ENCODE results near the gene CPLANE2. TPM values are rescaled to one million over a fixed set of nuclear protein-coding genes. Genes with fewer than 3 reads are reported as not detected.

Gene CPLANE2
- total RNA-seq, 2 experiments from 2014 or later, result 5.1 to 6.1 TPM

DNA sequence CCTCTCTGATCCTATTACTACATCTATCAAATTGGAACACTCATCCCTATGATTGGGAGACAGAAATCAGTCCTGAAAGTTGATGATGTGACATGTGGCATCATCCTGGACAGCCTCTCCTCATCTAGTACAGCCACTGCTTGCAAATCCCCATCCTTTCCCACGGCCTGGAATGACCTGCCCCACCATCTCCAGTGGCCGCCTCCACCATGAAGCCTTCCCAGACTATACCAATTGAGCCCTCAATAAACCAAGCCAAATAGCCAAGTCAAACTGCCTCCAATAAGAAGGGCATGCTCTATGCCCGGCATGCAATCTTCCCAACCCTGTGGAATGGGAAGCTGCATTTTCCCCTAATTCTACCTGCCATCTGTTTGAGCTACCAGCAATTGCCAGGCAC is 24.0 kb downstream of the CPLANE2 start:
- Mint-ChIP-seq H3K27me3 (ENCODE audit: low read depth) (peaks cover 3% of the 10 kb centered on the region), H3K4me1 (ENCODE audit: low read depth) (peaks cover 19% of the 10 kb centered on the region), H3K4me3 (no peak overlapping the region), H3K27ac (no peak overlapping the region), H3K36me3 (ENCODE audit: low read depth) (no peaks in the 10 kb centered on the region), H3K9me3 (ENCODE audit: insufficient read depth) (no peaks in the 10 kb centered on the region)
- ChIA-PET POLR2A (no interaction called here), CTCF (no interaction called here)
- DNase-seq, result no peak
- ATAC-seq, result no peak

DNA sequence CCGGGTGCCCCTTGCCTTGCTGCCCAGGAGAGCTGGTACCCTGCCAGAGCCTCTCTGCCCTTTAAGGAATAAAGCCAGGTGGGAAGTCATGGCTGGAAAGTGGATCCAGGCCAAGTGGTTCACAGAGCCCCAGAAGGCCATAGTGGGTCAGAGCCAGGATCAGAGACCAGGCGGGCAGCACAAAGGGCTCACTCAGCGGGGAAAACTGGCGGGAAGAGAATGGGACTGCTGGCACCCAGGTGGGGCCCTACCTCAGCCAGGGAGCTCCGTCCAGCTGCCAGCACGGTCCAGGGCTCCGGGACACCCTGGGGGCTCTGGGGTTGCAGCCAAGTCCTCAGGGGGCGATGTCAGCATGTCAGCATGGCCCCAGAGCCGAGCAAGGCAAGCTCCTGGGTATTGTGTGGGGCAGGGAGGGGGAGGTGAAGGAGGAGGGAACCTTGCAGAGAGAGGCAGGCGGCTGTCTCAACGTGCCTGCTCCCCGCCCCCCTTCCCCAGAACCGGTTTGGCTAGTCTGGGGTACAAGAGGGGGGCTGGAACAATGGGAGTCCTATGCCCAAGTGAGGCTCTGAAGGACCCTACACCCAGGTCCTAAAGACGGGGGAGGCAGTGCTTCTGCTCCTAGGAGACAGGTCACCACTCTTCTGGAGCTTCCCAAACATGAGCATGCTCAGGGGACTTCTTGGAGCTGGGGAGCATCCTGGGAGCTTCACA is 24.6 kb downstream of the CPLANE2 start, which contains the start of gene ARHGEF19:
ARHGEF19 (minus strand) TSS at position 402 of the 711 bp plus-strand sequence. CDS start 3,598 bp downstream, outside the sequence.
- ChIA-PET POLR2A (no interaction called here), CTCF (no interaction called here)
- ATAC-seq (no peak), DNase-seq (no peak)
- no peak within 1 kb of the TSS for H3K4me3 Mint-ChIP-seq
- peaks cover 3% of the 10 kb centered on the region for H3K27me3 Mint-ChIP-seq (ENCODE audit: low read depth)
- H3K4me1 Mint-ChIP-seq (ENCODE audit: low read depth), result peaks cover 13% of the 10 kb centered on the region
- no peaks in the 10 kb centered on the region for H3K36me3 Mint-ChIP-seq (ENCODE audit: low read depth)
- H3K27ac Mint-ChIP-seq, result no peak within 1 kb of the TSS
- H3K9me3 Mint-ChIP-seq (ENCODE audit: insufficient read depth), result no peaks in the 10 kb centered on the region

DNA sequence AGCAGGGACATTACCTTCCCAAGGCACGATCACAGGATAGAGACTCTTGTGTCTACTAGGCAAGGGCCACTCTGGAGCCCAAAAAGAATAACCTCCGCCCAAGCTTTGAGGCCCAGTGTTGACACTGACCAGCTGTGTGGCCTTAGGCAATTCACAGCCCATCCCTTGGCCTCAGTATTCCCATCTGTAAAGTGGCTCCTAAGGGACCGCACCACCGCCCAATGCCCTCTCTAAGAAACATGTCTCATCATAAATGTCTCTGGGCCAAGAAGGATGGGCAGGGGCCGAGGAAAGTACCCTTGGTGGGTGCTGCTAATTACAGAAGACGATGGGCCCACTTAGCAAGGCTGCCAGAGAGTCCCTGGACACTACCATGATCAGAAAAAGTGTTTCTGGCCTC is 25.2 kb downstream of the CPLANE2 start:
- Mint-ChIP-seq H3K36me3 (ENCODE audit: low read depth) (no peaks in the 10 kb centered on the region), H3K4me1 (ENCODE audit: low read depth) (peaks cover 12% of the 10 kb centered on the region), H3K27ac (no peak overlapping the region), H3K27me3 (ENCODE audit: low read depth) (peaks cover 3% of the 10 kb centered on the region), H3K4me3 (no peak overlapping the region), H3K9me3 (ENCODE audit: insufficient read depth) (no peaks in the 10 kb centered on the region)
- ATAC-seq (no peak), DNase-seq (no peak)
- ChIA-PET POLR2A (interaction anchor here (0.6 to 0.7 kb wide), 2 partner anchors 22 to 213 kb away, joined by 3 to 4 read pairs; no protein-coding TSS in a partner anchor), CTCF (no interaction called here)

DNA sequence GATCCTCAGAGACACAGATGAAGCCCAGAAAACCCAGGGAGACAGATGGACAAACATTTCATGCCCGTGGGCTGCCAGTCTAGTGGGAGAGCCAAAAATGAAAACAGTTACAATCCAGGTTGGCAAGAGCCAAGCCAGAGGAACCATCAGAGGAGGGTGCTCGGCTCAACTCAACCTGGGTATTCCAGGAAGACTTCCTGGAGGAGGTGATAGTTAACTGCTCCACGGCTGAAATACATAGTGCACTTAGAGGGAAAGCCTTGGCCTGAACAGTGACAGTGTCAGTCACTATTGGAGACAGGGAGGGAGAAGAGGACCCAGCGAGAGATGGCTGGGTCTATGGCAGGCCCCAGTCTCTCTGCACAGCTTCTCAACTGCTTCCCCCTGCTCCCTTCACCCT is 26.4 kb downstream of the CPLANE2 start:
- ATAC-seq, result no peak
- H3K4me3 Mint-ChIP-seq, result no peak overlapping the region
- peaks cover 9% of the 10 kb centered on the region for H3K4me1 Mint-ChIP-seq (ENCODE audit: low read depth)
- CTCF ChIA-PET, result no interaction called here
- H3K36me3 Mint-ChIP-seq (ENCODE audit: low read depth), result no peaks in the 10 kb centered on the region
- POLR2A ChIA-PET, result no interaction called here
- H3K9me3 Mint-ChIP-seq (ENCODE audit: insufficient read depth), result no peaks in the 10 kb centered on the region
- H3K27ac Mint-ChIP-seq, result no peak overlapping the region
- DNase-seq, result no peak
- H3K27me3 Mint-ChIP-seq (ENCODE audit: low read depth), result peaks cover 3% of the 10 kb centered on the region

DNA sequence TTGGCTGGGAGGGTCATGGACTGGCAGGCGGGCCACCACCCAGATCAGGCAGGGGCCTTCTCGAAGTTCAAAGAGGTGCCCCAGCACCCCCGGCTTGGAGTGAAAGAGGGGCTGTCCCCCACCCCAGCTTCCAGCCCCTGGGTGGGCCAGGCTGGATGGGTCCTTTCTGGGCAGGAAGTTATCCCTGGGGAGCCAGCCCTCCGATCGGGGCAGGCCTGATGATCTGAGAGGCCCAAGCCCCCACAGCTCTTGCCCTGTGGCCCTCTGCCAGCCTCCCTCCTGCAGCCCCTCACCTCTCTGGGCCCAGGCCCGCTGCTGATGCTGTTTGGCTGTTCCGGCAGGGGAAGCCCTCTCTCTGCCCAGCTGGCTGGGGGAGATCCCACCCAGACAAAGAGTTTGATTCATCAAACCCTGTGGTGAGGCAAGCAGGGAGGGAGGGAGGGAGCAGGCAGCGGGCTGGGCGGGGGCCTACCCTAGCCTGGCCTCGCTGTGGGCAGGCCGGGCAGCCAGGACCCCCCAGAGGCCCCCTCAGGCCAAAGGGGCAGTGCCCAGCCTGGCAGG is 27.1 kb downstream of the CPLANE2 start:
- Mint-ChIP-seq H3K36me3 (ENCODE audit: low read depth) (no peaks in the 10 kb centered on the region), H3K27ac (no peak overlapping the region), H3K4me1 (ENCODE audit: low read depth) (peaks cover 9% of the 10 kb centered on the region), H3K27me3 (ENCODE audit: low read depth) (peaks cover 3% of the 10 kb centered on the region), H3K9me3 (ENCODE audit: insufficient read depth) (no peaks in the 10 kb centered on the region), H3K4me3 (no peak overlapping the region)
- POLR2A ChIA-PET, result no interaction called here
- DNase-seq, result no peak
- no peak for ATAC-seq
- CTCF ChIA-PET, result no interaction called here

DNA sequence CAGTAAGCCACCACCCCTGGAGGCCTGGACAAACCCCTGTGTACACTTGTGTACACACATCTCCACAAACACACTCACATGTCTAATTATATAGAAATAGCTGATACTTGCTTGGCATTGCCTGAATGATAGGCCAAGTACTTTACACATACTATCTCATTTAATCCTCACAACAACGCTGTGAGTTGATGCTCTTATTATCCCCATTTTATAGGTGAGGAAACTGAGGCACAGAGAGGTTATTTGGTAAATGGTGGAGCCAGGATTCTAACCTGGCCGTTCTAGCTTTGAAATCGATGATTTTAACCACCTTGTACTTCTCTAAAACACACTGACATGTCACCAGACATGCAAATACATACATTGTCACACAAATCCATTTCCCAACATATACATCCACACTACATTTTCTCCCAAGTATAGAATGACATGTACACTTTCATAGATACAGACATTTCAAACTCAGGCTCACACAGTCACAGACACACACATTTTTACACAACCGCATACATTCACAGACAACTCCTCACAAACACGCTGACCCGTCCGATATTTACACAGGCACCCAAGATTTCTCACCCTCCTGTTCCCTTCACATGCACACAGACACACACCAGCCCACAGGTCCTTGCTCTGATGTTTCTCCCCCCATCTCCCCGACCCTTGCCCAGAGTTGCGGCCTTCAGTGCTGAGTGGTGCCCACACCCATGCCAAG is 27.7 kb downstream of the CPLANE2 start:
- Mint-ChIP-seq H3K27me3 (ENCODE audit: low read depth) (peaks cover 3% of the 10 kb centered on the region), H3K4me1 (ENCODE audit: low read depth) (peaks cover 11% of the 10 kb centered on the region), H3K27ac (no peak overlapping the region), H3K4me3 (no peak overlapping the region), H3K9me3 (ENCODE audit: insufficient read depth) (no peaks in the 10 kb centered on the region), H3K36me3 (ENCODE audit: low read depth) (no peaks in the 10 kb centered on the region)
- no peak for DNase-seq
- ATAC-seq, result no peak
- POLR2A ChIA-PET, result interaction anchor here (3.5 kb wide), 1 partner anchor 8 kb away, joined by 30 read pairs; no protein-coding TSS in a partner anchor
- CTCF ChIA-PET, result no interaction called here

DNA sequence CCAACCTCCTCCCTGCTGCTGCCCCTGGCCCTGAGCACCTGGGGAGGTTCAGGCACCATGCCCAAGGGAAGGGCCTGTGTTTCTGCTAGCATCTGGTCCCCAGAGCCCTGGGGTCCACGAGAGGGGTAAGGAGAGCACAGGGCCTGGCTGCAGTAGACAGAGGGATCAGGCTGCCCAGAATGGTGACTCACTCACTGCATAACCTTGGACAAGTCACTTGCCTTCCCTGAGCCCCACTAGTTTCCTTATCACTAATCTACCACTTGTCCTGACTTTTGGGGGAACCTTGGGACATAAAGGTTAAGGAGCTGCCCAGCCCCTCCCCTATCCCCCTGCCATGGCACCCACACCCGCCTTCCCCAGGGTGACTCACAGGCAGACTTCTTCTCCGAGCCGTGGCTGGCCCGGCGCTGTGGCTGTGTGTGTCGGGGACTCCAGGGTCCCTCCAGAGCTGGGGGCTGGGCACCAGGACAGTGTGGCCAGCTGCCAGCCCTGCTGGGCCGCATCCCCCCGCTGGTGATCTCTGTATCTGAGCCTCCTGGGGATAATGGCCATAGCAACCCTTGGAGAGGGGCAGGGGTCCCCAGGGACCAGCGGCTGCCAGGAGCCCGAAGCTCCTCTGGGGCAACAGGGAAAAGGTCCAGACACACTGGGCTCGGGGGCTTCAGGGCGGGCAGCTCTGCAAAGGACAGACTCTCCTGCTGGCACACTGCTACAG is 28.6 kb downstream of the CPLANE2 start:
- POLR2A ChIA-PET, result interaction anchor here (3.5 kb wide), 1 partner anchor 9 kb away, joined by 30 read pairs; no protein-coding TSS in a partner anchor
- Mint-ChIP-seq H3K27me3 (ENCODE audit: low read depth) (peaks cover 3% of the 10 kb centered on the region), H3K27ac (no peak overlapping the region), H3K36me3 (ENCODE audit: low read depth) (no peaks in the 10 kb centered on the region), H3K4me3 (peak overlapping the region; percentile 20), H3K9me3 (ENCODE audit: insufficient read depth) (no peaks in the 10 kb centered on the region), H3K4me1 (ENCODE audit: low read depth) (peaks cover 11% of the 10 kb centered on the region)
- CTCF ChIA-PET, result no interaction called here
- ATAC-seq, result no peak
- DNase-seq, result no peak

DNA sequence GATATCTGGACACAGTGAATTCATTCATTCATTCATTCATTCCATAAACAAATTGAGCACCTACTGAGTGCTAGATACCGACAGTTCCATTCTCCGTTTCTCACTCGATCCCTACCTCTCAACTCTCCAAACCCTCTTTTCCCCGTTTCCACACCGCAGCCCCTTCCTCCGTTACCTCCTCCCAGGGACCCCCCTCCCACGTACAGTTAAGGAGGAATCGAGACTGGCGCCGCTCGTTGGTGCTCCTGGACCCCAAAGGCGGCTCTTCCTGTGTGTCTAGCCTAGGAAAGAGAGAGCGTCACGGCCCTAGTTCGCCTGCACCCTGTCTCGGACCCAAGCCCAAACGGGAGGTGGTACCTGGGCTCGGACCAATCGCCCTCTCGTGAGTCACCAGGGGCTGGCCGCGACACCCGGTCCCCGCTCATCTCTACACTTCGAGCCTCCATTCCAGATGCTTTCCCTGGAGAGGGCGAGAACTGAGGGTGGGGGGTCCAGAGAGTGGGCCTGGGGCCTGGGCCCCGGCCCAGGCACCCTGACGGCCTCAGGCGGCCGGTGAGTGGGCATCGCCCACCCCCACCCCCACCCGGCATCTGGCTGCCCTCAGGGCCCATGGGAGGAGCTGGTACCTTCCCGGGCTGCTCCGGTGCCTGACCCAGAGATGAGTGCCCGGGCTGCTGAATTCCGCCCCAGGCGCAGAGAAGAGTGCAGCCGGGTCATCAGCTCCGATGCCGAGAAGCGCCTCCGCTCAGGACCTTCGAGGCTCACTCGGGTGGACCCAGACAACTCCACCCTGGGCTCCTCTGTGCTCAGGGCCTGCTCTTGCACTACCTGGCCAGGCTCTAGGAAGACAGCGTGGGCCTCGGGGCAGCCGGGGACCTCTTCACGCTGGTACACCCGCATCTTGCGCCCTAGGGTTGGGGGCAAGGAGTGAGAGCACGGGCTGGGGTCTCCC is 29.4 kb downstream of the CPLANE2 start:
- Mint-ChIP-seq H3K27me3 (ENCODE audit: low read depth) (peaks cover 1% of the 10 kb centered on the region), H3K4me3 (peak overlapping the region; percentile 77), H3K9me3 (ENCODE audit: insufficient read depth) (no peaks in the 10 kb centered on the region), H3K27ac (peak overlapping the region; percentile 98), H3K4me1 (ENCODE audit: low read depth) (peaks cover 11% of the 10 kb centered on the region), H3K36me3 (ENCODE audit: low read depth) (no peaks in the 10 kb centered on the region)
- ChIA-PET POLR2A (interaction anchor here (1.0 to 3.5 kb wide), 3 partner anchors 10 to 233 kb away, joined by 3 to 30 read pairs (median 6); no protein-coding TSS in a partner anchor), CTCF (interaction anchor here (1.3 to 1.7 kb wide), 3 partner anchors 10 to 128 kb away, joined by 5 to 9 read pairs (median 9); no protein-coding TSS in a partner anchor)
- ATAC-seq (no peak), DNase-seq (no peak)

DNA sequence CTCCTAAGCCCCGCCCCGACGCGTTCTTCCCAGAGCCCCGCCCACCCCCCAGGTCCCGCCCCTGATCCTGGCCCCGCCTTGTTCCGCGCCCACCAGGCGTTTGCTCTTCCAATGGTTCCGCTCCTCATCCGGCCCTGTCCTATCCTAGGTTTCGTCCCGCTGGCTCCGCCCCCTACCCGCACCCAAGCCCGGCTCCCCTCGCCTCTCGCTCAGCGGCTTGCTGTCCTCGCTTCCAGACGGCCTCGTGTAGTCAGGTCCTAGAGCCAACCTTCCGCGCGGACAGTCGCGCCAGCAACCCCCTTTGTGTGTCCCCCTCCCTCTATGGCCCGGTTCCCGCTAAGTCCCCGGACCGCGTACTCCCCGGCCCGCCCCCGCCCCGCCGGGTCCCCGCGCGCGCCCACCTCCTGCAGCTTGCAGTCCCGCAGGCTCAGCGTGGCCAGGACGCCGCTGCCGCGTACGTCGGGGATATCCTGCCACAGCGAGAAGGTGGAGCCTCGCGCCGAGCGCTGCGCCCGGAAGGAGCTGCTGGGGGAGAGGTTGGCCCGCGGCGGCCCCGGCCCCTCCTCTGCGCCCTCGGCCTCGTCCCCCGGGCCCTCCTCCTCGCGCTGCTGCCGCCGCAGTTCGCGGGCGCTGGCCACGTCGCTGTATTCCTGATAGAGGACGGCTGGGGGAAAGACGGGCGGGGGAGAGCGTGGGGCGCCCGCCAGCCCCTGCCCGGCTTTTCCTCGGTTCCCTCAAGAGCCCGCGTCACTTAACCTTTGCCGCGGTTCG is 30.3 kb downstream of the CPLANE2 start:
- peak; percentile 94 for ATAC-seq
- Mint-ChIP-seq H3K4me3 (peak overlapping the region; percentile 77), H3K9me3 (ENCODE audit: insufficient read depth) (no peaks in the 10 kb centered on the region)

DNA sequence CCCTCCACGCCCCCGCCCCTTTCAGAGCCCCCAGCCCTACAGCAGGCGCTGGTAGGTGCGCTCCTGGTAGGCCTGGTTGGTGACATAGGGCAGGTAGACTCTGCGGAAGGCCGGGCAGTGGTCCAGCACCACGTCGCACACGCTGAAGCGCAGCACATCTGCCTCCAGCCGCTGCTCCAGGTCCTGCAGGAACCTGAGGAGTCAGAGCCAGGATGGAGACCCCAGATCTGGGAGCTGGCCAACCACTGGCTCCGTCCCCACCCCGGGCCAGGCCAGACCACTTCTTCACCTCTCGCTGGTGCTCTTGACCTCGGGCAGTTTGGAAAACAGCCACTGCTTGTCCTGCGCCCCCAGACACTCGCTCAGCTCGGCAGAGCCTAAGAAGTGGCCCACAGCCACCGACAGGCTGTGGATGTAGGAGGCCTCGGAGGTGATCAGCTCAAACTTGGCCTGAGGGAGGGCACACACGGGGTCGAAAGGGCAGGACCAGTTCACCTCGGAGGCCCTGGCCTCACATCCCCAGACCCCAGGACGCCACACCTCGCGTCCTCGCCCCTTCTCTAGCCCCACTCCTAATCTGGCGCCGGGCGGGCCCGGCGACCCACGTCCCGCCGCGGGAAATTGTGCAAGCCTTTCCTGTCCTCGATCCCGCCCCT is 31.0 kb downstream of the CPLANE2 start:
- H3K4me3 Mint-ChIP-seq, result peak overlapping the region; percentile 77
- H3K4me1 Mint-ChIP-seq (ENCODE audit: low read depth), result peaks cover 11% of the 10 kb centered on the region
- ATAC-seq (no peak), DNase-seq (no peak)
- no peaks in the 10 kb centered on the region for H3K27me3 Mint-ChIP-seq (ENCODE audit: low read depth)
- CTCF ChIA-PET, result interaction anchor here (1.3 to 1.7 kb wide), 4 partner anchors 11 to 157 kb away, joined by 4 to 9 read pairs (median 7); no protein-coding TSS in a partner anchor
- POLR2A ChIA-PET, result interaction anchor here (0.7 to 3.5 kb wide), 4 partner anchors 12 to 146 kb away, joined by 3 to 30 read pairs (median 4); partner anchors contain the start of genes CPLANE2 and FBXO42
- H3K9me3 Mint-ChIP-seq (ENCODE audit: insufficient read depth), result no peaks in the 10 kb centered on the region
- no peaks in the 10 kb centered on the region for H3K36me3 Mint-ChIP-seq (ENCODE audit: low read depth)
- peak overlapping the region; percentile 98 for H3K27ac Mint-ChIP-seq

More for the DNA sequence above, 30.3 kb downstream of the CPLANE2 start:
- POLR2A ChIA-PET, result interaction anchor here (0.7 to 3.5 kb wide), 5 partner anchors 11 to 234 kb away, joined by 3 to 30 read pairs (median 3); partner anchors contain the start of genes CPLANE2 and FBXO42
- peak; percentile 97 for DNase-seq
- Mint-ChIP-seq H3K27ac (peak overlapping the region; percentile 98), H3K4me1 (ENCODE audit: low read depth) (peaks cover 11% of the 10 kb centered on the region), H3K36me3 (ENCODE audit: low read depth) (no peaks in the 10 kb centered on the region), H3K27me3 (ENCODE audit: low read depth) (peaks cover under 1% of the 10 kb centered on the region)
- CTCF ChIA-PET, result interaction anchor here (1.3 to 1.7 kb wide), 4 partner anchors 10 to 157 kb away, joined by 4 to 9 read pairs (median 7); no protein-coding TSS in a partner anchor
